ENCODE measurements around the gene WNT11.

GRCh38 chr11:76212086-76213035, 6.1 kb upstream of the WNT11 start:
- TF ChIP-seq POLR2A (IDR thresholded peaks at IDR 0.05): no peak
- TF ChIP-seq, protein P1, sequence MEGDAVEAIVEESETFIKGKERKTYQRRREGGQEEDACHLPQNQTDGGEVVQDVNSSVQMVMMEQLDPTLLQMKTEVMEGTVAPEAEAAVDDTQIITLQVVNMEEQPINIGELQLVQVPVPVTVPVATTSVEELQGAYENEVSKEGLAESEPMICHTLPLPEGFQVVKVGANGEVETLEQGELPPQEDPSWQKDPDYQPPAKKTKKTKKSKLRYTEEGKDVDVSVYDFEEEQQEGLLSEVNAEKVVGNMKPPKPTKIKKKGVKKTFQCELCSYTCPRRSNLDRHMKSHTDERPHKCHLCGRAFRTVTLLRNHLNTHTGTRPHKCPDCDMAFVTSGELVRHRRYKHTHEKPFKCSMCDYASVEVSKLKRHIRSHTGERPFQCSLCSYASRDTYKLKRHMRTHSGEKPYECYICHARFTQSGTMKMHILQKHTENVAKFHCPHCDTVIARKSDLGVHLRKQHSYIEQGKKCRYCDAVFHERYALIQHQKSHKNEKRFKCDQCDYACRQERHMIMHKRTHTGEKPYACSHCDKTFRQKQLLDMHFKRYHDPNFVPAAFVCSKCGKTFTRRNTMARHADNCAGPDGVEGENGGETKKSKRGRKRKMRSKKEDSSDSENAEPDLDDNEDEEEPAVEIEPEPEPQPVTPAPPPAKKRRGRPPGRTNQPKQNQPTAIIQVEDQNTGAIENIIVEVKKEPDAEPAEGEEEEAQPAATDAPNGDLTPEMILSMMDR (IDR thresholded peaks at IDR 0.05): no peak
